HG02938 (cell line): ENCODE measurements around the gene LOXL4.

Experiments
- ATAC-seq: cut with Tn5 transposase; IDR thresholded peaks from one replicate; pipeline ENCODE4 v1.9.1; 2021; ENCODE audit warnings: mild to moderate bottlenecking, moderate library complexity; ENCODE audit not compliant: unreplicated experiment

LOXL4 gene

GRCh38 chr10:98295907-98296306 is 27.9 kb upstream of the LOXL4 start:
- no peak for ATAC-seq

GRCh38 chr10:98295401-98295811 is 27.4 kb upstream of the LOXL4 start:
- no peak for ATAC-seq

GRCh38 chr10:98294270-98294627 is 26.3 kb upstream of the LOXL4 start:
- ATAC-seq = no peak

GRCh38 chr10:98293550-98294269 is 25.7 kb upstream of the LOXL4 start:
- no peak for ATAC-seq

GRCh38 chr10:98292971-98293370 is 25.0 kb upstream of the LOXL4 start:
- no peak for ATAC-seq

GRCh38 chr10:98289802-98290209 is 21.8 kb upstream of the LOXL4 start:
- no peak for ATAC-seq

GRCh38 chr10:98287321-98287720 is 19.3 kb upstream of the LOXL4 start:
- ATAC-seq = no peak

- ATAC-seq = no peak
Observed at GRCh38 chr10:98286419-98286818, 18.4 kb upstream of the LOXL4 start.

- ATAC-seq = no peak
Observed at GRCh38 chr10:98285416-98285815, 17.4 kb upstream of the LOXL4 start.

- no peak for ATAC-seq
Observed at GRCh38 chr10:98276311-98276710, 8.3 kb upstream of the LOXL4 start.

- ATAC-seq = no peak
Observed at GRCh38 chr10:98274562-98274961, 6.6 kb upstream of the LOXL4 start.

GRCh38 chr10:98273057-98273850 is 5.3 kb upstream of the LOXL4 start:
- no peak for ATAC-seq

GRCh38 chr10:98272656-98273055 is 4.7 kb upstream of the LOXL4 start:
- no peak for ATAC-seq

- ATAC-seq = no peak
Observed at GRCh38 chr10:98272245-98272644, 4.3 kb upstream of the LOXL4 start.

- no peak for ATAC-seq
Observed at GRCh38 chr10:98270786-98271185, 2.8 kb upstream of the LOXL4 start.

GRCh38 chr10:98270073-98270740 is 2.2 kb upstream of the LOXL4 start:
- ATAC-seq = no peak

GRCh38 chr10:98269435-98269912 is 1.5 kb upstream of the LOXL4 start:
- ATAC-seq = no peak

GRCh38 chr10:98268694-98269431 is 869 bp upstream of the LOXL4 start:
- no peak for ATAC-seq

- no peak for ATAC-seq
Observed at GRCh38 chr10:98267069-98267893, 713 bp downstream of the LOXL4 start.

- ATAC-seq = no peak
Observed at GRCh38 chr10:98266647-98267046, 1.3 kb downstream of the LOXL4 start.
